DLD1 (cell line): ENCODE results near the gene SDR9C7.
"Not testable (repeated sequence)": the region's sequence is repeated elsewhere in the genome, so short reads cannot be mapped to it uniquely, and the experiment has no call there.

Experiments
- in situ Hi-C: cut with HindIII; loops from 2 replicates; pipeline ENCODE4 v1.10.0; 2017; ENCODE audit warnings: low sequenced_read_pairs

SDR9C7 gene

DNA sequence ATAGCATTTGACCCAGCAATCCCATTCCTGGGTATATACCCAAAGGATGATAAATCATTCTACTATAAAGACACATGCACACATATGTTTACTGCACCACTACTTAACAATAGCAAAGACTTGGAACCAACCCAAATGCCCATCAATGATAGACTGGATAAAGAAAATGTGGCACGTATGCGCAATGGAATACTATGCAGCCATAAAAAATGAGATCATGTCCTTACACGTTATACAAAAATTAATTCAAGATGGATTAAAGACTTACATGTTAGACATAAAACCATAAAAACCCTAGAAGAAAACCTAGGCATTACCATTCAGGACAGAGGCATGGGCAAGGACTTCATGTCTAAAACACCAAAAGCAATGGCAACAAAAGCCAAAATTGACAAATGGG lies 16.1 kb downstream of the SDR9C7 start:
- in situ Hi-C loops = not testable (repeated sequence)

DNA sequence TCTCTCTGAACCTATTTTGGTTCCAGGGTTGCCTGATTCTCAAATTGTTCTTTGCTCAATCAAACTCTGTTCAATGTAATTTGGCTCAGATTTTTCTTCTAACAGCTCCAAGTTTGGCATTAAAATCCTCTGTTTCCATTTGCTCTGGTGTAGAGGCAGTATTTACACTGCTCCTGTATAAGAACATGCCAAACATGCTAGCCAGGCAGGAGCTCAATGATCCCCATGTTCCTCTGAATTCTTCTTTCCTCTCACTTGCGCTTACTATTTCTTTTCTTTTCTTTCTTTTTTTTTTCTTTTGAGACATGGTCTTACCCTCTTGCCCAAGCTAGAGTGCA lies 17.2 kb downstream of the SDR9C7 start:
- in situ Hi-C loops = no loop called here

DNA sequence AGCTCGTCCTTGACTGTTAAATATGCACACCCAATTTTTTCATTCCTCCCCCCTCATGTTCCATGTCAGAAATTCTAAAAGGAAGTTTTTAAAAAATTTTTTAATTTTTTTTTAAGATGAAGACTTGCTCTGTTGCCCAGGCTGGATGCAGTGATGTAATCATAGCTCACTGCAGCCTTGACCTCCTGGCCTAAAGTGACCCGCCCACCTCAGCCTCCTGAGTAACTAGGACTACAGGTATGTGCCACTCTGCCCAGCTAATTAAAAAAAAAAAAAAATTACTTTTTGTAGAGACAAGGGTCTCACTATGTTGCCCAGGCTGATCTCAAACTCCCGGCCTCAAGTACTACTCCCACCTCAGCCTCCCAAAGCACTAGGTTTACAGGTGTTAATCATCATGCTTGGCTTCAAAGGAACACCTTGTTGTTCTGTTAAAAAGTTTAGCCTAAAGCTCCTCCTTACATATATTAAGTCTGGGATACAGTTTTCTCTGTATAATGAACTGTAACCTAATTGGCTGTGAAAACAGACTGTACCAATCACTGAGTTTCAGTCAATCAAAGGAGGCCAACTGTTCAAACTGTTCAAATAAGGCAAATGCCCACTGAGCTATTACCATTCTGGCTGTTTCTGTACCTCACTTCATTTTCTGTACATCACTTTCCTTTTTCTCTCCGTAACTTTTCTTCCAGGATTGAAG lies 17.8 kb downstream of the SDR9C7 start:
- in situ Hi-C loops = no loop called here

DNA sequence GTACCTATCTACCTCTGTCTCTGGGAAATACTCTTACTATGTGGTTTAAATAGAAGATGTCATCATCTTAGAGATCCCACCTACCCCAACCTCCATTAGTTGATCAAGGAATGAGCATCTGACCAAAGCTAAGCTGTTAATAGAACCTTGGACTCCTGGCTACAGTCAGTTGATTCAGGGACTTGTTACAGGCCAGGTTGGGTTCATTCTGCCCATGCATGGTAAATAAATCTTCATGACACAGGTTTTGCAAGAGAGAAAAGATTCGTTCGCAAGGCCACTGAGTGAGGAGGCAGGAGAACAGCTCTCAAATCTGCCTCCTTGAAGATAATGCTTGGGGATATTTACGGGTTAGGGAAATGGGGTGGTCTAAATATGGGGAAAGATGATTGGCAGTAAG lies 19.5 kb downstream of the SDR9C7 start:
- in situ Hi-C loops = no loop called here

DNA sequence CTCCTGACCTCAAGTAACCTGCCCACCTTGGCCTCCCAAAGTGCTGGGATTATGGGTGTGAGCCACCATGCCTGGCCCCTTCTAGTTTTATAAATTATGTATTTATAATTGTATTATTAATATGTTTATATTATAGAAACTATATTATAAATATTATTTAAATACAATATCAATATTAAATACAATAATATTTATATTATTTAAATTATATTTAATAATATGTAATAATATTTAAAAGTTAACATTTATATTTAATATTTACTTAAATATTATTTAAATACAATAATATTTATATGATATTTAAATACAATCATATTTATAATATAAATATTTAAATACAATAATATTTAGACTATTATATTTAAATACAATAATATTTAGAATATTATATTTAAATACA lies 20.0 kb downstream of the SDR9C7 start:
- in situ Hi-C loops = no loop called here

DNA sequence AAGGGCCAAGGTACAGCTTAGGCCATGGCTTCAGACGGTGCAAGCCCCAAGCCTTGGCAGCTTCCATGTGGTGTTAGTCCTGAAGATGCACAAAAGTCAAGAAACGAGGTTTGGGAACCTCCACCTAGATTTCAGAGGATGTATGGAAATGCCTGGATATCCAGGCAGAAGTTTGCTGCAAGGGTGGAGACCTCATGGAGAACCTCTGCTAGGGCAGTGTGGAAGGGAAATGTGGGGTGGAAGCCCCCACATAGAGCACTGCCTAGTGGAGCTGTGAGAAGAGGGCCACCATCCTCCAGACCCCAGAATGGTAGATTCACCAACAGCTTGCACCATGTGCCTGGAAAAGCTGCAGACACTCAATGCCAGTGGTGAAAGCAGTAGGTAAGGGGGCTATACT lies 24.8 kb downstream of the SDR9C7 start:
- in situ Hi-C loops = not testable (repeated sequence)

- in situ Hi-C loops = no loop called here
Observed at GRCh38 chr12:56908136-56908535, 26.1 kb downstream of the SDR9C7 start.

DNA sequence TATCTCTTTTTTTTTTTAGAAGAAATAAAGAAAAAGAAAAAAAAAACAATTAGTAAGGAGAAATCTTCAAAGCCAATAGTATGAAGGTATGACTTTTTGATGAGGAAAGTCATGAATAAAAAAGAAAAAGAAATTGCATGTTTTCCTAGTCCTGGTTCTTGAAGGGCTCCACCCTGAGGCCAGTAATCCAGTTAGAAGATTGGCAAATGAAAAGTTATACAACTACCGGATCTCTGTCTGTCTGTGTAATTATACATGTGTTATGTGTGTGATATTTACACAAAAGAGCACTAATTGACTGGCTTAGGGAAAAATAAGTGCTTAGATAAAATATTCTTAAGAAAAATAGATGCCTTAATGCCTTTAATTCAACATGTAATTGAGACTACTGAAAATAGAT lies 28.4 kb downstream of the SDR9C7 start:
- in situ Hi-C loops = no loop called here

DNA sequence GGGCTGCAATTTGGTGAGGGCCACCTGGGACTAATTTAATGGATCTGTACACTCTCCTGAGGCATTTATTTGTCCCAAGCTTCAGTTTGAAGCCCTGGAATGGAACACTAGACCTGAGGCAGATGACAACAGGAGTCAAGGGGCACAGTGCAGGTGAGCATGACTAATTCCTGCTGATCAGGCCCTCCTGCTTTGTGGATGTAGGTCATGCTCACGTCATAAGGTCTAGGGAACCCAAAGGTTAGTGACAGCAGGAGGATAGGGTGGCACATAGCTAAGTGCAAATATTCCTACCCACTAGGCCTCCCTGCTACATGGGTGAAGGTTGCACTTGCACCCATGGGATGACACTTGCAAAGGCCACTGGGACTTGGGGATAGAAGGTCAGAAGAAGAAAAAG lies 30.8 kb downstream of the SDR9C7 start:
- in situ Hi-C loops = no loop called here

DNA sequence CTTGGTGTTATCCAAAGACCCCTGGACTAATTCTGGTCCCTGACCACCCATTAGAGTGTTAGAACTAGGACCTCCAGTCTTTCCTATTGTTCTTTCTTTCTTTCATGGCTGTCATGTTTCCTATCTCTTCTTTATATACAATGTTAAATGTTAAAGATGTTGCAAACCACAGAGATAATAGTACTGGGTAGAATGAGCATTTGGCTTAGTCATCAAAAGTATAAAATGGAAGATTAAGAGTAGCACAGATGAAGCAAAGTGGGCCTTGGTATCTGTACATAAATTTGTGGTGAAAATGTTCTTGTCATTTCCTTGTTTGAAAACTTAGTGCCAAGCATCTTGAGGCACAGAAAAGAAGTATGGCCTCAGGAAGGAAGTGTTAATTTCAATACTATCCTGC lies 32.9 kb downstream of the SDR9C7 start:
- in situ Hi-C loops = not testable (repeated sequence)

- in situ Hi-C loops = no loop called here
Observed at GRCh38 chr12:56900583-56900982, 33.6 kb downstream of the SDR9C7 start.

GRCh38 chr12:56898938-56899337 lies 35.3 kb downstream of the SDR9C7 start:
- in situ Hi-C loops = no loop called here

DNA sequence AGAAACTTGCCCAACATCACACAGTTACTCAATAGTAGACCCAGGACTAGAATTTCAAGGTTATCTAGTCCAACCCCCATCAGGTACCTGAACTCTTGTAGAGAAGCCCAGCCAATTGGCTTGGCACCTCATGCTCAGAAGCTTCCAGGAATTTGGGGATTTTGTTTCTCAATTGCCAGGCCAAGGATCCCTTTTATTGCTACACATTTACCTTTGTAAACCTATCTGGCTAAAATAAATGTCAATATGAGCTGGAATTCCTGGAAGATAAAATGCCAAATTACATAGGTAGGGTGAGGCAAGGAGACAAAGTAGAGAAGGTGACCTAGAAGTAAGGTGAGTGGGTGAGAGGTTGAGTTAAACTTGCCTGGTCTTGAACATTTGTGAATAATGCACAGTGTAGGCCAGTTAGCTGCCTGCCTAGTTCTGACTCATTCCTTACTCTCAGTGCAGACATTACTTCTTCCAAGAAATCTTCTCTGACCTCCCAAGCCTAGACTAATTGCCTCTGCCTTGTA lies 36.3 kb downstream of the SDR9C7 start:
- in situ Hi-C loops = no loop called here

DNA sequence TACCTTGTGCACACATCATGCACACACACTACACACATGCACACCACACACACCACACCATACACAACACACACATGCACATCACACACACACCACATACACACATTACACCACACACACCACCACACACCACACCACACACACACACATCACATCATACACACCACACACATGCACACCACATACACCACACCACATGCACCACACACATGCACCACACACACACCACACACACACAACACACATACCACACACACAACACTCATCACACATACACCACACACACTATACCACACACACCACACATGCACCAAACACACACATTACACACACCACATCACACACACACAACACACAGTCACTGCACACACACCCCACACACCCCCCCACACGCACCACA lies 38.1 kb downstream of the SDR9C7 start:
- in situ Hi-C loops = no loop called here

- in situ Hi-C loops = no loop called here
Observed at GRCh38 chr12:56894698-56895368, 39.4 kb downstream of the SDR9C7 start.

DNA sequence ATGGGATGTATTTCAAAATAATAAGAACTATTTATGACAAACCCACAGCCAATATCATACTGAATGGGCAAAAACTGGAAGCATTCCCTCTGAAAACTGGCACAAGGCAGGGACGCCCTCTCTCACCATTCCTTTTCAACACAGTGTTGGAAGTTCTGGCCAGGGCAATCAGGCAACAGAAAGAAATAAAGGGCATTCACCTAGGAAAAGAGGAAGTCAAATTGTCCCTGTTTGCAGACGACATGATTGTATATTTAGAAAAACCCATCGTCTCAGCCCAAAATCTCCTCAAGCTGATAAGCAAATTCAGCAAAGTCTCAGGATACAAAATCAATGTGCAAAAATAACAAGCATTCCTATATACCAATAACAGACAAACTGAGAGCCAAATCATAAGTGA lies 42.3 kb downstream of the SDR9C7 start:
- in situ Hi-C loops = not testable (repeated sequence)

DNA sequence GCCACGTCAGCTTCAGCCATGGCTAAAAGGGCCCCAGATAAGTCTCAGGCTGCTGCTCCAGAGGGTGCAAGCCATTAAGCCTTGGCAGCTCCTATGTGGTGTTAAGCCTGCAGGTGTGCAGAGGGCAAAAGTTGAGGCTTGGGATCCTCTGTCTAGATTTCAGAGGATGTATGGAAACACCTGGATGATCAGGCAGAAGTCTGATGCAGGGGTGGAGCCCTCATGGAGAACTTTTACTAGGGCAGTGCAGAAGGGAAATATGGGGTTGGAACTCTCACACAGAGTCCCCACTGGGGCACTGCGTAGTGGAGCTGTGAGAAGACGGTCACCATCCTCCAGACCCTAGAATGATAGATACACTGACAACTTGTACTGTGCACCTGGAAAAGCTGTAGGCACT lies 47.9 kb downstream of the SDR9C7 start:
- in situ Hi-C loops = no loop called here

DNA sequence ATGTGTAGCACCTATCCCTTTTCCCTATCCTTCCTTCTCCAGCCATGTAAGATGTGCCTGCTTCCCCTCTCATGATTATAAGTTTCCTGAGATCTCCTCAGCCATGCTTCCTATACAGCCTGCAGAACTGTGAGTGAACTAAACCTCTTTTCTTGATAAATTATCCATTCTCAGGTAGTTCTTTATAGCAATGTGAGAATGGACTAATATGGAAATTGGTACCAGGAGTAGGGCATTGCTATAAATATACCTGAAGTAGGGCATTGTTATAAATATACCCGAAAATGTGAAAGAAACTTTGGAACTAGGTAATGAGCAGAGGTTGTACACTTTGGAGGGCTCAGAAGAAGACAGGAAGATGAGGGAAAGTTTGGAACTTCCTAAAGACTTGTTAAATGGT lies 48.9 kb downstream of the SDR9C7 start:
- in situ Hi-C loops = no loop called here

GRCh38 chr12:56884421-56884820 lies 49.8 kb downstream of the SDR9C7 start:
- in situ Hi-C loops = no loop called here

GRCh38 chr12:56882407-56882806 lies 51.8 kb downstream of the SDR9C7 start:
- in situ Hi-C loops = not testable (repeated sequence)

- in situ Hi-C loops = no loop called here
Observed at GRCh38 chr12:56880125-56880992, 53.8 kb downstream of the SDR9C7 start.
